Measurements from ENCODE around the gene UGT2B15.
"Not testable (repeated sequence)": the region's sequence is repeated elsewhere in the genome, so short reads cannot be mapped to it uniquely, and the experiment has no call there.

DNA sequence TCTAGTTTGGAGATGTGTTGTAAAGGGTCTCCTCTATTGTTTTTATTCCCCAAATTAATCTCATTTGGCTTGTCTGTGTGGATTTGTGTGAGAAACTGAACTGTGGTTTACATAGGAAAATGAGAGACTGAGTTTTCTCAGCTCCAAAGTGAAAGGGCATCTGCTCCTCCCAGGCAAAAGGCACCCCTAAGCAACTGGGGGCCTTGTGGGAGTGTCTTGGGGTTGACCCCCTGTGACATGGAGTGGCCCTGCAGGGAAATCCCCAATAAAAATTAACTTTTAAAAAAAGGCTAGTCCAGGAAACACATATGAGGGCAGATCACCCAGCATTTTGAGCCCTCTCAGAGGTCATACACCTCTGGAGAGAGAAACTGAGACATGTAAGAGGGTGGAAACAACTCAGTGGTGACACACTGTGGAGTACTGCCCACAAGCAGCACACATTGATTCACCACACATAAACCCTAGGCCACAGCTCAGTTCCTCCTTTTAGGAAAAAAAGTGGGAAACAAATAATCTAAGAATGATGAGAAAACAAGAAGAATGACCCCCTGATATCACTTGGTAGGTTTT is 13.3 kb downstream of the UGT2B15 start:
- TF ChIP-seq, protein P1, sequence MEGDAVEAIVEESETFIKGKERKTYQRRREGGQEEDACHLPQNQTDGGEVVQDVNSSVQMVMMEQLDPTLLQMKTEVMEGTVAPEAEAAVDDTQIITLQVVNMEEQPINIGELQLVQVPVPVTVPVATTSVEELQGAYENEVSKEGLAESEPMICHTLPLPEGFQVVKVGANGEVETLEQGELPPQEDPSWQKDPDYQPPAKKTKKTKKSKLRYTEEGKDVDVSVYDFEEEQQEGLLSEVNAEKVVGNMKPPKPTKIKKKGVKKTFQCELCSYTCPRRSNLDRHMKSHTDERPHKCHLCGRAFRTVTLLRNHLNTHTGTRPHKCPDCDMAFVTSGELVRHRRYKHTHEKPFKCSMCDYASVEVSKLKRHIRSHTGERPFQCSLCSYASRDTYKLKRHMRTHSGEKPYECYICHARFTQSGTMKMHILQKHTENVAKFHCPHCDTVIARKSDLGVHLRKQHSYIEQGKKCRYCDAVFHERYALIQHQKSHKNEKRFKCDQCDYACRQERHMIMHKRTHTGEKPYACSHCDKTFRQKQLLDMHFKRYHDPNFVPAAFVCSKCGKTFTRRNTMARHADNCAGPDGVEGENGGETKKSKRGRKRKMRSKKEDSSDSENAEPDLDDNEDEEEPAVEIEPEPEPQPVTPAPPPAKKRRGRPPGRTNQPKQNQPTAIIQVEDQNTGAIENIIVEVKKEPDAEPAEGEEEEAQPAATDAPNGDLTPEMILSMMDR (IDR thresholded peaks at IDR 0.05; ENCODE audit: low read length), result not testable (repeated sequence)
- not testable (repeated sequence) for TF ChIP-seq EZH2 (IDR thresholded peaks at IDR 0.05; ENCODE audit: borderline replicate concordance, low read length)
